Stimulated activated CD4-positive, alpha-beta T cell treated with anti-CD3 and anti-CD28 coated beads, Interleukin-12 subunit alpha, Interleukin-12 subunit beta, amount 100 ng/mL, for 48 hours (primary cell): ENCODE data around the gene GTF3C5.
"Not testable (repeated sequence)": the region's sequence is repeated elsewhere in the genome, so short reads cannot be mapped to it uniquely, and the experiment has no call there.

ENCODE experiments used
- DNase-seq, 3 donors: peaks; one replicate each; pipeline ENCODE4 v3.0.0-alpha.2; 2020; ENCODE audit warnings: low read depth in 2 of 3, low spot score in 1 of 3

GTF3C5 gene

GRCh38 chr9:133030317-133031129, at the start of gene GTF3C5:
Gene GTF3C5 (plus strand): TSS chr9:133030997. CDS start chr9:133031012, 15 bp downstream.
- peak; percentile 83 to 85 (median 84) for DNase-seq

DNA sequence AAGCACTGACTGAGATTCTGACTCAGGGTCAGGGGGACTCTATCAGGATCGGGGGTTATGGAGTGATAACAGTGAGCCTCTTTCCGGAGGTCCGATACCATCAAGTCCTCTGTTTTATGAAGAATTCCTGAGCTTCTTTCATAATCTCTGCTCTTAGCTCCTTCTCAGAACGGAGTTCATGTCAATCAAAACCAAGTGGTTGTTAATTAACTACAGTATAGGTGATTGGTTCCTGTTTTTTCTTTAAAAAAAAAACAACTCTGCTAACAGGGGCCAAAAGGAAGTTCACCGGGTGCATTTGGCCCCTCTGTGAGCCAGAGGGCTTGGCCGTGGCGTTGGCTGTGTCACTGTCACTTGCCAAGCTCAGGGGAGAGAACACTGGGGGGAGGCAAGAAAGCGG, 48.3 kb upstream of the GTF3C5 start:
- DNase-seq, result no peak

DNA sequence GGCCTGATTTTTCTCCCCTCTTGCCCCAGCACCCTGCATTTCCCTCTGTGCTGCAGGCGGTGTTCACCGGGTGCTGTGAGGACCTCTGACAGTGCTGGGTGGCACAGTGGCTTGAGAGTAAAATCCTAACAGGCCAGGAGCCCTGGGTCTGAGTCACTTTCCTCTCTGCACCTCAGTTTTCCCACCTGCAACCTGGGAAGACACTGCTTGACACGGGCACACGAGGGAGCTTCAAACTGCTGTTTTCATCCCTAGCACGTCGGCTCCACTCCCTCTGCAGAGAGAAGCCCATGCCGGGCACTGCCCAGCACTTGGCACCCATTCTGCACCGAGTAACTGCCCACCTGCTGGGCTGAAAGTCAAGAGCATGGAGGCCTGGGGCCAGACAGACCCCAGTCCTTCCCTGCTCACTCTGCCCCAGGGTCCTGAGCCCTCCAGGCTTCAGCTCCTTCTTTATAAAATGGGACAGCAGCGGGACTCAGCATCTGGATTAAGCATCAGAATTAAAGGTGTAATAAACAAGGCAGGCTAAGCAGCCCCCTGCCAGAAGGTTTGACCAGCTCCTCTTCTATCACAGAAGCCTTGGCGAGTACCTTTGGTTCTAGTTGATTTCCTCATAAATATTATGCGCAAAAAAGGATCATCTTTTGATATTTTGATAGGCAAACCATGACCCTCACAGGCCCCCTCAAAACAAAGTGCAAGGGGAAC, 47.2 kb upstream of the GTF3C5 start:
- no peak for DNase-seq

GRCh38 chr9:132984202-132985070, 46.4 kb upstream of the GTF3C5 start:
- DNase-seq, result no peak

- no peak for DNase-seq
Measured at GRCh38 chr9:132985071-132985350, 45.8 kb upstream of the GTF3C5 start.

DNA sequence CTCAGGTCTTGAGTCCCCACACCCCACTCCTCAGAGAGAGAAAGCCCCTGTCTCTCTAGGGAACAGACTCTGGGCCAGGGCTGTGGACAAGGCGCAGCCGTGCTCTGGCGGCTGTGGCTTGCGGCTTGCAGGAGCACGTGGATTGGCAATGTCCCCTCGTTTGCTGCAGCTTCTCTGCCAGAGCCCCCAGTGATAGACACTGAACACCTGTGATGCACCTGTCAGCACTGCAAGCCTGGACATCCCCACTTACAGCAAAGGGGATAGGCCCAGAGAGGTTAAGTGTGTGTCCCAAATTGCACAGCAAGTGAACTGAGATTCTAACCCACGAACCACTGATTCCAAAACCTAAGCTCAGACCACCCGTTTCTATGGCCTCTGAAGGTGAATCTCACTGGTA, 45.3 kb upstream of the GTF3C5 start:
- DNase-seq, result no peak

GRCh38 chr9:132986114-132986513, 44.7 kb upstream of the GTF3C5 start:
- no peak for DNase-seq

DNA sequence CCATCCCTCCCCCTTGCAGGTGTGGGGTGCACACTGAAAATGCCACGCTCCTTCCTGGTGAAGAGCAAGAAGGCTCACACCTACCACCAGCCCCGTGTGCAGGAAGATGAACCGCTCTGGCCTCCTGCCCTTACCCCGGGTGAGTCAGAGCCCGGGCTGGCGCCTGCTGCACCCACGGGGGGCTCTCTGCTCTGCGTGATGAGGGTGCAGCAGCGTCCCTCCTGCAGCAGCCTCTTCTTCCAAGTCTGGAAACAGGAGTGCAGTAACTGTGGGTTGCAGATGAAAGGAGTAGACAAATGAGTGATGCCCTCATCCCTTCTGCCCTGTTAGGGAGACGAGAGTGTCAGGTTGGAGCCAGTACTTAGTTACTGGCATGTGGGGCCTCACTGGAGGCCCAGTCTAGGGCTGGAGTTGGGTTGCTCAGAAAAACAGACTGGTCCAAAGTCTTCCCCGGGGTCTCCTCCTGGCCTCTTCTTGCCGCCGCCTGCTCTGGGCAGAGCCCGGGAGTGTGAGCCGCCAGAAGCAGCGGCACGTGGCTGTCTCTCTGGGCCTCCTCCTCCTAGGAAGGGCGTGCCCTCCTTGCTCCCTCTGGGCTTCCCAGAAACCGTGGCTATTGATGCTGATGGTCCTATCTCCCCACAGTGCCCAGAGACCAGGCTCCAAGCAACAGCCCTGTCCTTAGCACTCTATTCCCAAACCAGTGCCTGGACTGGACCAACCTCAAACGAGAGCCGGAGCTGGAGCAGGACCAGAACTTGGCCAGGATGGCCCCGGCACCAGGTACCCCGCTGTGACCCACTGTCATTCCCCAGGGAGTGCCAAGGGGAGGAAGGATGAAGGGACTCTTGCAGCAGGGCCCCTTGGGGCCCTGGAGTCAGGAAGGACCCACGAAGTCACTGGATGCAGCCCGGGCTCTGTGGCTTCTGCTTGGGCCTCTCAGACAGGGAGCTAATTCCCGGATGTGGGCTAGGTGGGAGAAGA, 43.9 kb upstream of the GTF3C5 start:
- no peak for DNase-seq

GRCh38 chr9:132988244-132989013, 42.4 kb upstream of the GTF3C5 start:
- DNase-seq, result no peak

GRCh38 chr9:132989014-132989310, 41.8 kb upstream of the GTF3C5 start:
- no peak for DNase-seq

GRCh38 chr9:132989414-132989996, 41.3 kb upstream of the GTF3C5 start:
- DNase-seq, result no peak

GRCh38 chr9:132989998-132990557, 40.7 kb upstream of the GTF3C5 start:
- DNase-seq, result not testable (repeated sequence)

DNA sequence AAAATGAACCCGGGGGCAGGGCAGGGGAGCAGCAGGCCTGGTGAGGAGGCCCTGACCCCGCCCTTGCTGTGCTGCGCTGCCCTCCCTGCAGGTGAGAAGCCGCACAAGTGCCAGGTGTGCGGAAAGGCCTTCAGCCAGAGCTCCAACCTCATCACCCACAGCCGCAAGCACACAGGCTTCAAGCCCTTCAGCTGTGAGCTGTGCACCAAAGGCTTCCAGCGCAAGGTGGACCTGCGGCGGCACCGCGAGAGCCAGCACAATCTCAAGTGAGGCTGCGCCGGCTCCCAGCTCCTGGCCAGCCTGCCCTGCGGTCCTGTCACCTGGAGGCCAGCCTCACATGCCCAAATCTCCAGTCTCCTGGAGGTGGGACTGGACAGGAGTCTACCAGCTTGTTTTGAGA, 40.0 kb upstream of the GTF3C5 start:
- DNase-seq, result no peak

- no peak for DNase-seq
Measured at GRCh38 chr9:132991351-132992300, 39.2 kb upstream of the GTF3C5 start.

DNA sequence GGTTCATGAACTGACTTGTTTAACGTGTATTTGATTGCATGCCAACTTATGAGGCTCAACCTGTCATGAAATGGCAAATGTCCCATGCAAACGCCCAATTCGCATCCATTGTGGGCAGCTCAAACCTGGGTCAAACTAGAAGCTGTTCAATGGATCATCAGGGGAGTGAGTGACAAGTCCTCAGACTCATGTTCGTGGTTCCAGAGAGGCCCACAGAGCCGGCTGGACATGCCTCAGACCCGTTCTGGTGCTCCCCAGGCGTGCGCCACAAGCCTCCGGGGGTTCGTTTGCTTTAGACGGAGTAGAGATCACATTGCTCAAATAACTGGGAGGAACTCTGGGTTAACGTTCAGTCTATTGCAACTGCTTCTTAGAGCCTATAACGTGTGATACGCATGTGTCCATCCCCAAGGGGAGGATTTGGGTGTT, 37.3 kb upstream of the GTF3C5 start:
- no peak for DNase-seq

DNA sequence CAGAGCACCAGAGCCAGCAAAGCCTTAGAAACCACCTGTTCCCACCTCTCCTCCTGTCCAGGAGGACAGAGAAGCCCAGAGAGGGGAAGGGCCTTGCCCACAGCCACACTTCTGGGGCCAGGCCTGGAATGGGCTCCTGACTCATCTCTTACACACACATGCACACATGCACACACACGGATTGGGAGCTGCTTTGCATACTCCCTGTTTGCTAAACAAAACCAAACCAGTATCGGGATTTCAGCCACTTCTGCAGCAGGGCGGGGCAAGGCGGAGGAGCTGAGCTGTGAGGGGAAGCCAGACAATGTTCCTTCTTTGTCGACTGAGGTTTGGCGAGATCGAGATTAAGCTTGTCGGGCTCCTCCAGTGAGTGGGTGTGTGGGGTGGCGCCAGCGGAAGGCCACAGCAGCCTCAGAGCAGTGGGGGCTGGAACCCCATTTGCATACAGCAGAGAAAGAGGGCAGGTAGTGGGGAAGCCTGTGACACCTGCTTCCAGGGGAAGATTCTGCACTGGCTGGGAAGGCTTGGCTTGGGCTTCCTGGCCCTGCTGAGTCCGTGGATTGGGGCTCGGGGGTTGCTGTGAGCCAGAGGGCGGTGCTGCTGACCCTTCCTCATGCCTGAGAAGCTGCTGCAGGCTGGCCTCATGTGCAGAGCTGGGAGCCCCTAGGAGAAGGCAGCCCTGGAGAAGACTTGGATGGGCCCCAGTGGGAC, 36.2 kb upstream of the GTF3C5 start:
- no peak for DNase-seq

- no peak for DNase-seq
Measured at GRCh38 chr9:132995121-132995420, 35.7 kb upstream of the GTF3C5 start.

GRCh38 chr9:132995879-132996278, 34.9 kb upstream of the GTF3C5 start:
- DNase-seq, result no peak
